ENCODE results near the gene AGBL4. TPM values are rescaled to one million over a fixed set of nuclear protein-coding genes. Genes with fewer than 3 reads are reported as not detected.
A peak's percentile ranks its signal among the peaks of the same experiment; 100 is the strongest.

AGBL4 gene
- total RNA-seq, 1 donor from 2014 or later, result 0.45 TPM

DNA sequence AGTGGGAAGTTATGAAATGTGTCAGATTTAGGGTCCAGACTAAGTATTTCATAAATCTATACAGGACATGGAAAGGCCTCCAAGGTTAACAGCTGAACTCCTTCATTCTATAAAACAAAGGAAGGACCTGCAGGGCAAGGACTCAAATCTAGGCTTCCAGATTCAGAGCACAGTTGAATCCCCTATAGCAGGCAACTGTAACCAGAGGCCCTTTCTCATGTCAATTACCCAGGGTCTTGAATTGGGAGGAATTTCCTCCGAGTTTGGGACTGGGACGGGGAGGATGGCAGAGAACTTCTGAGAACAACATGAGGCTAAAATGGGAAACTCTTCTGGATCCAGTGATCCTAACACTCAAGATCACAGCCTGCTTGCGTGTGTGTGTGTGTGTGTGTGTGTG is 1134.1 kb downstream of the AGBL4 start:
- DNase-seq (ENCODE audit: low read depth), result no peak

DNA sequence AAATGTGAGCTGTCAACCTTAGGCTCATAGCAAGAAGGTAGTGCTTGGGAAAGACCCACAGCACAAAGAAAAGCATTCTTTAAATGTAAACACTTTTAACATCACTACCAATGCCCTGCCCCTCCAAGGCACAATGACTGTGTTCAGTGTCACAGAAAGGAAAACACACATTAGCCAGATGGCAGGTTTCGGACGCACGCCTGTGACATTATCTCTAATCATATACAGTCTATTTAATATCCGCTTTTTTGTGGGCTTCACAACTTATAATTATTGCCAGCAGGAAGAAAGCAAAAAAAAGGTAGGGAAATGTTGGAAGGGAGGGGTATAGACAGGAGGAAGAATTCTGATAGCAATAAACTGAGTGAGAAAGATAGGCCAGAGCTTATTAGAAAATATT is 1134.7 kb downstream of the AGBL4 start:
- DNase-seq (ENCODE audit: low read depth), result no peak

DNA sequence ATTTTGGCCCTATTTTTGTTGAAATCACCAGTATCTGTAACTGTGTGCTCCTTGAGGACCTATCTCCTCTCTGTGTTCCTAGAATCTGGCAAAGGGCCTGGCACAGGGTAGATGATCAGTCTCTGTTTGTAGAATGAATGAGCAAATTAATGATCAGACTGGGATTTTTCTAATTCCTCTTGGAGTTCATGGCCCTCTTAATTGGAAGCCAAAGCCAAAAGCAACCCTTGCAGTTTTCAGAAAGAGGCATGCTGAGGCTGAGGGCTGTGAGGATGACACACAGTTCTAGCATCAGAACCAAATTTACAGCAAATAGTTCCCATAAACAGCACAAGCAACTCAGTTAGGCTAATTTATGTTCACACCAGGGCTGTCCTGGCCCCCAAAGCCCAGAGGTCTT is 1136.0 kb downstream of the AGBL4 start:
- no peak for DNase-seq (ENCODE audit: low read depth)

DNA sequence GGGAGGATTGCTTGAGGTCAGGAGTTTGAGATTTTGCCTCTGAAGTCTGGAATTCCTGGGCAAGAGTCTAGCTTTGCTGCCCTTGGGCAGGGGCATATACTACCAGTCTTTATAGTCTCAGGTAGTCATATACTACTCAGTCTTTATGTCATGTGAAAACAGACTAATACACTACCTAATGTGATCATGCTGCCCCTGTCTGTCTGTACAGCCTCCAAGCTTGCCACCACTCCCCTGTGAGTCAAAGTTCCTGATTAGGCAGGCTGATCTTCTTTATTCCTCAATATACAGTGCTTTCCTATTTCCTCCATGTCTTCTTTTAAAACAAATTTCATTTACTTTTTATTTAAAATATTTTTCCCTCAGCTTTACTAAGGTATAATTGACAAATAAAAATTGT is 1141.7 kb downstream of the AGBL4 start:
- no peak for DNase-seq (ENCODE audit: low read depth)

DNA sequence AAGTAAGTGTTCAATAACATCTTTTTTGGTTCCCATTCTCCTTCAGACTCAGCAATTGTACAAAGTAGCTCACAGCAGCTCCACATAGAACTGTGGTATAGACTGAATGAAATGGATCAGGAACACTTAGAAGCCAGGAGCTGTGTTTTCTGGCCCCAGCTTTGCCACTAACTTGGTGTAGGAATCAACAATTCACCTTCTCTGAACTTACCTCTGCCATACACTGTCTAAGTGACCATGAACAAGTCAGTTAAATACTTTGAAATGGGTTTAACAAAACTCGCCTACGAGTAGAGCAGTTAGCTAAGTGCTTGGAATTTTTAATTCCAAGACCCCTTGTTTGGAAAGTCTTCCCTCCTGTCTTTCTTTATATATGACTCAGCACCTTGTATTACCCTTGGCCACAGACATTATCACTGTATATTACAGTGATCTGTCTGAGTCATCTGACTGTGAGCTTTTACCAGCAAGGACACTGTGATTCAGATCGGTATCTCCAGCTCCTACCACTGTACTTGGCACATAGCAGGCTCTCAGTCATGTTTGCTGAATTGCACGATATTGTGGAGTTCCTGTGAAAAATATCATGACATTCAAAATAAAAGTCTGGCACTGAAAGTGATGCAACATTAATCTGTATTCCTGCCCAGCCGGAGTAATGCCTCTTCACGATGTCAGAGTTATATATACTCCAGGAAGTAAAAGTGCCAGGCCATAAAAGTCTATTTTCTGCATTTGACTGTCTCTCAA is 1145.4 kb downstream of the AGBL4 start:
- peak; percentile 89 for DNase-seq (ENCODE audit: low read depth)

DNA sequence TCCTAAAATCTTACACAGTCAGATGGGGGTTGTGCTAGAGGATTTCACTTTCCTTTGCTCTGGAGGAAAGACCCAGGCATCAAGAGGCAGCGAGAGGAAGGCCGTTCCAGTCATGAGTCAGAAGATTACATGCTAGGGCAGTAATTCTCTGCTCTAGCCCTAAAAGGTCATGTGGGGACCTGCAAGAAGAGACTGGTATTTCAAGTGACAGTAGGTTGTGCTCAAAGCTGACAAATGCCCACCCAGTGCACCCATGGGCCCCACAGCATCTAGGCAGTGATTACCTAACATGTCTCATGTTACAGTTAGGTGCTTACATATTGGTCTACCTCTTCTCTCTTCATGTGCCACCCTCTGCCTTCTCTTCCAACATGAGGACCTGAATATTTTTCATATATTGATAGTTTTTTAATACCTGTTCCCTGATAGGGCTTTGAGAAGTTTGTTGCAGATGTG is 1147.4 kb downstream of the AGBL4 start:
- DNase-seq (ENCODE audit: low read depth), result peak; percentile 46

DNA sequence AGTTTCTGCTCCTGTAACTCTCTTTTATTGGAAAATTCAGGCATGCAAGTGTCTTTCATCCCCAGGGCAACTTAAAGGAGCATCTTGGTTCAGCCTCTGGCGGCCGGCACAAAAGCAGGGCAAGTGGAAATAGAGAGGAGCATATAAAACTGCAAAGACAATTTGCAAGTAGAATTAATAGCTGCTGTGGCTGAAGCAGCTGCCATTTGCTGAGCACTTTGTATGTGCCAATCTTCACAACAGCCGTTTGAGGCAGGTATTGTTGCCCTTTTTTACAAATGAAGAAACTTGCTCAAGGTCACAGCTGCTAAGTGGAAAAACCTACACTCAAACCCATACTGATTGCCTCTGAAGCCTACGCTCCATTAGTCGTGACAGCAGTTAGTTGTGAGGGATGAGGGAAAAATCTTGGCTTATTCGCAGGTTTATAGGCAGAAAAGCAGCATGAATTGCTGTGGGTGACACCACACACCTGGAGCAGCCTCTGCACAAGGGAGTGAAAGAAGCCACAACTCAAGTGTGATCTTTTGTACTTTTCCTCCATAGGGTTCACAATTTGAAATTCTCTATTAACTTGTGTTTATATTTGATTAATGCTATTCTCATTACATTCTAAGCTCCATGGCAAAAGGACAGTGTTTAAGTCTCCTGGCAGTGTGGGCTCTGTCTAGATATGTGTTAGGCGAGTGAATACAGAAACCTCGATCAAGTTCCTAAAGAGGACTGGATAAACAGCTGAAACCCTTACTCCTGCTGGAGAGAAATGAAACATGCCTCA is 1148.0 kb downstream of the AGBL4 start:
- DNase-seq (ENCODE audit: low read depth), result no peak

DNA sequence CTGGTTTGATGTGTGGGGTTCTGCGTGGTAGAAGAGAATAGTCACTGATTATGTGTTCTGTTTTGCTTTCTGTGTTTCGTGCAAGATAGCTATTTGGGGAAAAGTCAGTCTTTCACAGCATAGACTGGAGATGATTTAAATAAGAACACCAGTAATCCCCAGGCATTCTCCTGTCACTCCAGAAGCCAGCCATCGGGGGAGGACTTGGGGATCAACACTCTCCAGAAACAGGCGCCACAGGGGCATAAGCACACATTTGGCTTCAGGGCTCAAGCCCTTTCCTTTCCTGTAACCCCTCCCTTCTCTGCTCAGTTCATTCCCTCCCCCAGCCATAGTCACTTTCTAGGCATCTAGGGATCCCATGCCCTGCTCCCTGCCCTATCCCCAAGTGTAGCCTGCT is 1149.8 kb downstream of the AGBL4 start:
- peak; percentile 33 for DNase-seq (ENCODE audit: low read depth)

DNA sequence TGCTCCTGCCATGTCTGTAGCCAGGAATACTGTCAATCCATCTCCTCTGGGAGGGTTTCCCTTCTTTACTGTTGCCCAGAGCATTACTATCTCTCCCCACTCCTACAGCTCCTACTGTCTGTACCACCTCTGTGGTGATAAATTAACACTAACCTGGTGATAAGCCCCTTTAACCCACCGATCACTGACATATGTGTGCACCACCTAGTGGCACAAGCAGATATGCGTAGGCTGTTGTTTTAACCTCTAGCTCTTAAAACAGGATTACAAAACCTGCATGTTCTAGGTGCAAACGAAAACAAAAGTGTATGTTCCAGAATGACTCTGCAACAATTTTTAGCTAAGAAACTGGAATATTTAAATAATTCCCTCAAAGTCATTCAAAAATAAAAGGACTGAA is 1153.2 kb downstream of the AGBL4 start:
- peak; percentile 59 for DNase-seq (ENCODE audit: low read depth)

DNA sequence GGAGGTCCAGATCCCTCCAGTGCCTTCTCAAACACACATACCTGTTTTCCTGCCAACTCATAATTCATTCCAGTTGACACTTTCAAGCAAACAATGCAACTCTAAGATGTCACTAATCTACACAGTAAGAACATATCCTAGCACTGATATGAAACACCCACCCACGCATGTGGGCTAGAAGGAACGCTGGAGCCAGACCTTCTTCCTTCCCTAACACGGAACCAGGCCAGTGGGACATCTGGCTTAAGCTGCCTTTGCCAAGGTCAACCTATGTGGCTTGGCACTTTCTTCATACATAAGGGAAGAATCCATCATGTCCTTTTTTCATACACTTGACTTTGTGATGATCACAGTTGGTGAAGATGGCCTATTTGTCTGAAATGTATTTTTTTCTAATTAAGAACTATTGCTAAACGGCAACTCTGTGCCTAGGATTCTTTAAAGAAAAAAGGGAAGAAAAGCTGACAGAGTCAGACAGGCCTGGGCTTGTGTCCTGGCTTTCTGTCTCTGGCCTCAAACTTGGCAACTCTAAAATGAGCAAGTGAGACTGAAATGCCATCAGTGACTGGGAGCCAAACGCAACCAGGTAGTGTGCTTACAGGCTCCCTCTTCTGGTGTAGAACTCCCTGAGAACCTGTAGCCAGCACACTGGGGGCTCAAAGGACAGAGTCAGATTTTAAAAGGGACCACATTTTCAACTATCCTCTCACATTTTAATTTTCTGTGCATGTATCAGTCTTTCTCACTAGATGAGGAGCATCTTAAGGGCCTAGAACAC is 1154.4 kb downstream of the AGBL4 start:
- no peak for DNase-seq (ENCODE audit: low read depth)

DNA sequence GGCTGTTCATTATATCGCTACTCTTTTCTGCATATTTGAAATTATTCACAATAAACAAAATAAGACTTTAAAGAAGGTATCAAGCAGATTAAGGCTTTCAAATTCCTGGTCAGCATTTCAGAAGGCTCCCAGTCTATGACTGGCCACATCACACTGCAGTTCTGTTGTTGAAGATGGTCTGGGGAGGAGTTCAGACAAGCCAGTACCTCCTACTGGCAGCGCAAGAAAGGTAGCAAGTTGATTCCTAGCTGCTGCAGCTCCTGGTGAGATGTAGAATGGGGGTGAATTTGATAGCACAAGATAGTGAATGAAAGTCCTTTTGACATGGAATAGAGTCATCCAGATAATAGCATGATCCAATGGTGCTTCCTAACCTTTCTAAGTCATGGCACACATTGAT is 1158.8 kb downstream of the AGBL4 start:
- no peak for DNase-seq (ENCODE audit: low read depth)

DNA sequence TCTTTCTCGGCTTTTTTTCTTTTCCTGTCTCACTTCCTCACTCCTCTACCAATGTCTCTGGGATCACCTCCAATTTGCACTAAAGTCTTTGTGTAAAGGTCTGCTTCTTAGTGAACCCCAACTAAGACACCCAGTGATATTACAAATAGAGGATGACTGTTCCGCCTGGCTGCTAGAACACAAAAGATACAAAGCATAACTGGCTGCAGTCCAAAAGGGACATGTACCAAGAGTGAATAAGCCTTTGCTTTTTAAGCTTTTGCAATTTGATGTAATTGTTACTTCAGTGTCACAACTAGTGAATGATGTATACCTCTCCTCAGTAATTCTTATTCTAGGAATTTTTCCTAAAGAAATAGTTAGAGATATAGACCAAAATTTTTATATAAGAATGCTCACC is 1164.3 kb downstream of the AGBL4 start:
- DNase-seq (ENCODE audit: low read depth), result peak; percentile 85

DNA sequence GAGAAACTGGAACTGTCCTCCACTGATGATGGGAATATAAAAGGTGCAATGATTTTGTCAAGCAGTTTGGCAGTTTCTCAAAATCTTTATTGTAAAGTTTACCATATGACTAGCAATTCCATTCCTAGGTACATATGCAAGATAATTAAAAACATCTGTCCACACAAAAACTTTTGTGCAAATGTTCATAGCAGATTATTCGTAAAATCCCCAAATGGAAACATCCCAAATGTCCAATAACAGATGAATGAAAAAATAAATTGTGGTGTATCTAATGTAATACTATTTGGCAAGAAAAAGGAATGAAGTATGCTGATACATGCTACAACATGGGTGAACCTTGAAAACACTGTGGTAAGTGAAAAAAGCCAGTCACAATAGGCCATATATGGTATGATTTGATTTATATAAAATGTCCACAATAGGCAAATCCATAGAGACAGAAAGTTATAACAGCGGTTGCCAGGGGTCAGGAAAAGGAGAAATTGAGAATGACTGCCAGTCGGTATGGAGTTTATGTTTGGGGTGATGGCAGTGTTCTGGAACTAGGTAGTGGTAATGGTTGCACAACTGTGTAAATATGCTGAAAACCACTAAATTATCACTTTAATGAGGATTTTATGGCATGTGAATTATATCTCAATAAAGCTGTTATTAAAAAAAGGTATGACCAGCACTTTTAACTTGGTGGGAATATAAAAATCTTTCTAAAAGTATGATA is 1165.4 kb downstream of the AGBL4 start:
- no peak for DNase-seq (ENCODE audit: low read depth)

DNA sequence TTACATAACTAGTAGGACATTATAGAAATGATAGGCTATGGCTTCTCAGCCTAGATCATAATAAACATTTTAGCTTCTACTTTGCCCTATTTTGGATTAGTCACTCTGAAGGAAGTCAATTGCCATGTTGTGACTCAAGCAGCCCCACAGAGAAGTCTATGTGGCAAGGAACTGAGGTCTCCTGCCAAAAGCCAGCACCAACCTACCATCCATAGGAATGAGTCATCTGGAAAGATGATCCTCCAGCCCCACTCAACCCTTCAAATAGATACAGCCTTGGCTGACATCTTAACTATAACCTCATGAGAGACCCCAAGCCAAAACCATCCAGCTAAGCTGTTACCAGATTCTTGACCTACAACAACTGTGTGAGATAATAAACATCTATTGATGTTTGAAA is 1170.7 kb downstream of the AGBL4 start:
- peak; percentile 87 for DNase-seq (ENCODE audit: low read depth)

DNA sequence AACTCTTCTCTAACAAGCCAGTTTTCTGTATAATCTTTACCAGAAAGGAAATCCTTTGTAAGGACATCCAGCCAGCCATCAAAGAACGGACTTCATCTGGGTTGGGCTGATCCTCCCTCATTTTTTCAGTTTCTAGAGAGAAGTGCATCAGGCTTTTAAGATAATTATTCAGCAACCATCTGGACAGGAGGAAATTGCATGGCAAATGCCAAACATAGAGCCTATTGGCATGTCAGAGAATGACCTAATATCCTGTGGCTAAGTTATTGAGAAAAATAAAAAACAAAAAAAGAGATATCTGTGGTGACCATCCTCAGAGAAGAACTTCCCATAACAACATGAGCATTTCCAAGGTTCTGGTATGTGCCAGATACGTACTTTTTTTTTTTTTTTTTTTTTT is 1172.1 kb downstream of the AGBL4 start:
- DNase-seq (ENCODE audit: low read depth), result no peak

DNA sequence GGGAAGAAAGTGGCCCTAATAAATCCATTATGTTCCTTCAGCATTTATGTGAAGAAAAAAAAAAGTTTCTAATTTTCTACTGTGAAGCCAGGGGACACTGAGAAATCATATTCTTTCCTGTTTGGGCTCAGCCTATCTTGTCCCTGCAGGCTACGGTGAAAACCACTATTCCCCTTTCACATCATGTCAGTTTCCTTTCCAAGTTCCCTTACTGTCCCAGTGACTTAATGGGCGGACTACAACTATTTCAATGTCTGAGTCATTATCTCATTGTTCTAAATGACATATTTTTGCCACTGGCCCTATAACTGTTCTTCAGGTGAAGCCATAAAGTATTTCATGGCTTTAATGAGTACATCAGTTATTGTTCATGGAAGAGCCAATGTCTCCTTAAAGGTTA is 1175.7 kb downstream of the AGBL4 start:
- DNase-seq (ENCODE audit: low read depth), result no peak

DNA sequence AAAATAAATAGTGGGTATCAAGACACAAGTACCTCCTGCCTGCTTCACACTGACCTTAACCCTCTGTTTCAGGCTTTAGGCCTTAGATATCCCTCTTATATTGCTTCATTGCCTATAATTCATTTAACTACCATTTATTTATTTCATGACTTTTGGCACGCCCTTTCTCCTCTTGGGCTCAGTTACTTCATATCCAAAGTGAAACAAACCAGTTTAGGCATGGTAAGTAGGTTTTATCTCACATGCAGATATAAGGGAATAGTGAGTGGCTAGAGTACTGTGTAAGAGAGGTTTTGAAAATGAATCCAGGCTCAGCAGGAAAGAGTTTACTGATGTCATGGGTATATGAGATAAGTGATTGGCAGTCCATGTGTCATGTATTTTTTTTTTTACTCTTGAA is 1177.3 kb downstream of the AGBL4 start:
- DNase-seq (ENCODE audit: low read depth), result no peak

DNA sequence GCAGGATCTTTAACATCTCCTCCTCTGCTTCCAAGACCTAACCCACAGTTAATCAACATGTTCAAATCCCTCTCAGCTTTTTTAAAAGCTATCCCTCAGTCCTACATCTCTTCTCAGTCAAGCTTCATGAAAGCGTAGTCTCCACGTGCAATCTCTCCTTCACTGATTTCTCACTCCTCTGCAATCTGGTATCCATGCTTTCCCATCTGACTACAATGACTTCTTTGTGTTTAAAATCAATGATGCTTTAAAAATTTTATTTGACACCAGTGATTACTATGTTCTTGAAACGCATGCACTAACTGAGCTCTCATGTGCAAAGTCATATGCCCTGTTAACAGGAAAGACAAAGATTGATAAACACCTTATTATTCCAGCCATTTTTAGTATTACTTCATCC is 1179.6 kb downstream of the AGBL4 start:
- no peak for DNase-seq (ENCODE audit: low read depth)

DNA sequence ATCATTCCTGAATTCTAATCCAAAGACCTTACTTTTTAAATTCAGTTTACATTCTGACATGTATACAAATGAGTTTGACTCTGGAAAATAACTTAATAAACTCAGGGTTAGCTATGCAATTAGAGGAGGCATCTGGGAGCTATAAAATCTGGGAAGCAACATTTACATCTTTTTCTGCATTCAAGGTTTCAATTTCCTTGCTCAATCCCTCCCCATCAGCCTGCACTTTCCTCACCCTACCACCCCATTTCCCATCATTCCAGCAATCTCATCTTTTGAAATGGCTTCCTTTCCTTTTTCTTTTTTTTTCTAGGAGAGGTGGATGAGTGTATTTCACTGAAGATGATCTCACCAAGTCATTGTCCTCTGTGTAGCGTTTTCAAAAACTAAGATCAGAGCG is 1181.8 kb downstream of the AGBL4 start:
- no peak for DNase-seq (ENCODE audit: low read depth)

DNA sequence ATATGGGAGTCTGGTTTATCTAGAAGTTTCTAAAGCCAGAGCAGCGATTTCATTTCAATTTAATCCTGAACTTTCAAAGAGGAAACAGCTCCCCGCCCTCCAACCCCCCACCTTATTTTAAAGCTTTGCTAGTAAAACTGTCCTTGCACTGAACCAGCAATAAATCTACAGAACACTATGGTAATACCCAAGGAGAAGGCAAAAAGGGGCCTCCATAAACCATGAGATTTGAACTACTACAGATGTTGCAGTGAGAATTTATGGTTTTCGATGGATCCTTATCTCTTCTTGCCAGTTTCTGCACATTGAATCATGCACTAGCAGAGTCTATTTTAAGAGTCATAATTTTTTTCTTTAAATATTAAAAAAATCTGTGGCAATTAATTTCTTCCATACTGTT is 1182.3 kb downstream of the AGBL4 start:
- DNase-seq (ENCODE audit: low read depth), result no peak

DNA sequence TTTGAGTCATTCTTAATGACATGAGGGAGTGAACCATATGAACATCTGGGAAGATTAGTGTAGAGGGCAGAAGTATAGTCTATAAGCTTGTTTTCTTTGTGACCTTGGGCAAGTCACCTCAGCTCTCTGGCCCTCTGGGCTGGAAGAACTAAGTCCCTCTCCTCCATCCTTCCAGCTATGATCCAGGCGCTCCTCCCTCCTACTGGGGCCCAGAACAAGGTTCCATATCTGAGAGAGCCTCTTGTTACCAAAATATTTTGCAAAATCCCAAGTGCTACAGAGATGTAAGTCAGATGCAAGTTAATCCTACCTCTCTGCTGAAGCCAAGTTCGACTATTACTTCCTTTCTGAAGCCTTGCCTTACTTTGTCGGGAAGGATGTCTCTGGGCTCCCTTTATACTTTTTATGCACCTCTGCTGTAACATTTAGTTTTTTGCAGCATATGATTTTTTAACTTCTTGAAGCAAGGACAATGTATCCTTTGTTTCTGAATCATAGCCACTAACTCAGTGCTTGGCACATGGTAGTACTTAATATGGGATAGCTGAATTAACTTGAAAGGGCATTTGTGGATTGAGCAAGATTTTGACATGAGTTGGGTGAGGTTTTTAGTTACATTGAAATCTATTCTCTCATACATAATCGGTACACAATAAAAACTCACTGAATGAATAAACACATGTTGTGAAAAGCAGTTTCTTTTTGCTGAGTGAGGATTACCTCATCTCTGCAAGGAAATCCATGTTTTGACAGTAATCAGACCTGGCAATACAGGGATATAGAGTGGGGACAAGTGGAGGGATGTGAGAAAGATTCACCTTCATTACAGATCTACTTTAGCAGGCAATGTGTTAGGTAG is 1192.4 kb downstream of the AGBL4 start:
- DNase-seq (ENCODE audit: low read depth), result peak; percentile 17
